Endothelial cell of umbilical vein (primary cell): ENCODE measurements around the gene BAG5.

Experiments
- EZH2 ChIP-seq: IDR thresholded peaks from 2 replicates; pipeline ENCODE4 v1.6.1; 2012; ENCODE audit warnings: borderline replicate concordance, low read depth, mild to moderate bottlenecking, moderate library complexity, low read length, inconsistent platforms; ENCODE audit not compliant: severe bottlenecking
- GATA2 ChIP-seq: IDR thresholded peaks from 2 replicates; pipeline ENCODE4 v1.7.0; 2011; ENCODE audit warnings: low read depth, mild to moderate bottlenecking, moderate library complexity, mixed read lengths, low read length; ENCODE audit not compliant: insufficient read length, insufficient read depth
- JUN ChIP-seq: IDR thresholded peaks from 2 replicates; pipeline ENCODE4 v1.6.1; 2011; ENCODE audit warnings: borderline replicate concordance, low read depth; ENCODE audit not compliant: insufficient read length, insufficient read depth
- MYC ChIP-seq: IDR thresholded peaks from one replicate; pipeline ENCODE4 v1.6.1; 2011; ENCODE audit warnings: mild to moderate bottlenecking, low read depth, low read length
- POLR2A ChIP-seq: IDR thresholded peaks from 2 replicates; pipeline ENCODE4 v1.6.1; 2012; ENCODE audit warnings: low read depth, mild to moderate bottlenecking, control low read depth, low read length
- POLR2AphosphoS5 ChIP-seq: IDR thresholded peaks from 2 replicates; pipeline ENCODE4 v1.6.1; 2012; ENCODE audit warnings: low read depth, mild to moderate bottlenecking, control low read depth, low read length, moderate library complexity; ENCODE audit not compliant: insufficient read depth
- TF ChIP-seq, protein P1 (sequence below), 2 donors: IDR thresholded peaks; 1 replicate in 1 of 2; 2 replicates in 1 of 2; pipeline ENCODE4 v1.5.1; 2011; ENCODE audit warnings: low read length in 2 of 2, mild to moderate bottlenecking in 2 of 2, moderate library complexity in 2 of 2, control low read depth in 1 of 2, inconsistent platforms in 1 of 2, low read depth in 1 of 2; ENCODE audit not compliant: insufficient read depth in 1 of 2; ENCODE audit errors: extremely low read depth in 1 of 2
- TF ChIP-seq, protein P2 (sequence below): IDR thresholded peaks from 2 replicates; pipeline ENCODE4 v1.6.1; 2011; ENCODE audit not compliant: insufficient read depth, insufficient read length

DNA sequence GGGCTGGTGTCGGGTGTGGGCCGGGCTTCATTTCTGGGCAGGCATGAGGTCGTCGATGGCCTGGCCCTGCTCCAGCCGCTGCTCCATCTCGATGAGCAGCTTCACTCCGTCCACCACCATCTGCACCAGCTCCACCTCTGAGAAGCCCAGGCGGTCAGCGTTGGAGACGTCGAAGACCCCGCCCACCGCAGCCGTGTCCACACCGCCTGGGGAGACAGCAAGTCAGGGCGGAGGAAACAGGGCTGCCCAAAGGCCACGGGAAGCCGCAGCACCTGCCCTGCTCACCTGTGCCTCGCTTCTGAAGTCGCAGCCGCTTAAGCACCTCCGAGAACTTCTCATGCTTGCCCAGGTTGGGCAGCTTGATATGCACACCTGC lies 42.6 kb downstream of the BAG5 start:
- TF ChIP-seq POLR2AphosphoS5, result no peak
- TF ChIP-seq, protein P1, sequence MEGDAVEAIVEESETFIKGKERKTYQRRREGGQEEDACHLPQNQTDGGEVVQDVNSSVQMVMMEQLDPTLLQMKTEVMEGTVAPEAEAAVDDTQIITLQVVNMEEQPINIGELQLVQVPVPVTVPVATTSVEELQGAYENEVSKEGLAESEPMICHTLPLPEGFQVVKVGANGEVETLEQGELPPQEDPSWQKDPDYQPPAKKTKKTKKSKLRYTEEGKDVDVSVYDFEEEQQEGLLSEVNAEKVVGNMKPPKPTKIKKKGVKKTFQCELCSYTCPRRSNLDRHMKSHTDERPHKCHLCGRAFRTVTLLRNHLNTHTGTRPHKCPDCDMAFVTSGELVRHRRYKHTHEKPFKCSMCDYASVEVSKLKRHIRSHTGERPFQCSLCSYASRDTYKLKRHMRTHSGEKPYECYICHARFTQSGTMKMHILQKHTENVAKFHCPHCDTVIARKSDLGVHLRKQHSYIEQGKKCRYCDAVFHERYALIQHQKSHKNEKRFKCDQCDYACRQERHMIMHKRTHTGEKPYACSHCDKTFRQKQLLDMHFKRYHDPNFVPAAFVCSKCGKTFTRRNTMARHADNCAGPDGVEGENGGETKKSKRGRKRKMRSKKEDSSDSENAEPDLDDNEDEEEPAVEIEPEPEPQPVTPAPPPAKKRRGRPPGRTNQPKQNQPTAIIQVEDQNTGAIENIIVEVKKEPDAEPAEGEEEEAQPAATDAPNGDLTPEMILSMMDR (IDR thresholded peaks at IDR 0.05; ENCODE audit: extremely low read depth in 1 of 2, insufficient read depth in 1 of 2, low read depth in 1 of 2, low read length in 2 of 2), result no peak
- TF ChIP-seq POLR2A, result no peak
- TF ChIP-seq JUN, result no peak
- no peak for TF ChIP-seq MYC
- TF ChIP-seq EZH2, result no peak
- TF ChIP-seq, protein P2, sequence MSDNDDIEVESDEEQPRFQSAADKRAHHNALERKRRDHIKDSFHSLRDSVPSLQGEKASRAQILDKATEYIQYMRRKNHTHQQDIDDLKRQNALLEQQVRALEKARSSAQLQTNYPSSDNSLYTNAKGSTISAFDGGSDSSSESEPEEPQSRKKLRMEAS, result no peak
- TF ChIP-seq GATA2, result no peak
